Activated CD4-positive, alpha-beta memory T cell treated with anti-CD3 and anti-CD28 coated beads for 36 hours (primary cell): Measurements from ENCODE around the gene ARHGAP40. TPM values are rescaled to one million over a fixed set of nuclear protein-coding genes. Genes with fewer than 3 reads are reported as not detected.

Experiments used
- CTCF ChIA-PET: fragments of 350-600 bp; sonication (Branson Sonifier 250); formaldehyde crosslinking; loops from one replicate; lab custom pipeline; 2021; ENCODE audit warnings: antibody characterized with exemption, inconsistent platforms; lab: Charles Lee
- POLR2A ChIA-PET: fragments of 350-600 bp; sonication (Branson Sonifier 250); formaldehyde crosslinking; loops from one replicate; lab custom pipeline; 2021; ENCODE audit warnings: antibody characterized with exemption; lab: Charles Lee
- DNase-seq: peaks from one replicate; pipeline ENCODE4 v3.0.0-alpha.2; 2020
- H3K27ac Mint-ChIP-seq: one replicate; pipeline ENCODE4 v1.8.0; 2021; ENCODE audit warnings: mixed read lengths
- H3K27me3 Mint-ChIP-seq: one replicate; pipeline ENCODE4 v1.8.0; 2021; ENCODE audit warnings: mixed read lengths
- H3K36me3 Mint-ChIP-seq: one replicate; pipeline ENCODE4 v1.8.0; 2021; ENCODE audit warnings: mixed read lengths
- H3K4me1 Mint-ChIP-seq: one replicate; pipeline ENCODE4 v1.8.0; 2021; ENCODE audit warnings: low read depth, mixed read lengths
- H3K4me3 Mint-ChIP-seq: one replicate; pipeline ENCODE4 v1.8.0; 2021; ENCODE audit warnings: mild to moderate bottlenecking, mixed read lengths
- H3K9me3 Mint-ChIP-seq: one replicate; pipeline ENCODE4 v1.8.0; 2021; ENCODE audit warnings: mixed read lengths
- intact Hi-C: fragments of 100-400 bp; cut with micrococcal nuclease; formaldehyde crosslinking; loops from one replicate; pipeline ENCODE4 v1.15.1; 2023
- total RNA-seq, 2 experiments: library from RNA; stranded (reverse); gene quantifications; one replicate each; pipeline ENCODE4 v1.2.3, GENCODE V29; 2021

ARHGAP40 gene
- total RNA-seq, 2 experiments from 2014 or later: not detected

DNA sequence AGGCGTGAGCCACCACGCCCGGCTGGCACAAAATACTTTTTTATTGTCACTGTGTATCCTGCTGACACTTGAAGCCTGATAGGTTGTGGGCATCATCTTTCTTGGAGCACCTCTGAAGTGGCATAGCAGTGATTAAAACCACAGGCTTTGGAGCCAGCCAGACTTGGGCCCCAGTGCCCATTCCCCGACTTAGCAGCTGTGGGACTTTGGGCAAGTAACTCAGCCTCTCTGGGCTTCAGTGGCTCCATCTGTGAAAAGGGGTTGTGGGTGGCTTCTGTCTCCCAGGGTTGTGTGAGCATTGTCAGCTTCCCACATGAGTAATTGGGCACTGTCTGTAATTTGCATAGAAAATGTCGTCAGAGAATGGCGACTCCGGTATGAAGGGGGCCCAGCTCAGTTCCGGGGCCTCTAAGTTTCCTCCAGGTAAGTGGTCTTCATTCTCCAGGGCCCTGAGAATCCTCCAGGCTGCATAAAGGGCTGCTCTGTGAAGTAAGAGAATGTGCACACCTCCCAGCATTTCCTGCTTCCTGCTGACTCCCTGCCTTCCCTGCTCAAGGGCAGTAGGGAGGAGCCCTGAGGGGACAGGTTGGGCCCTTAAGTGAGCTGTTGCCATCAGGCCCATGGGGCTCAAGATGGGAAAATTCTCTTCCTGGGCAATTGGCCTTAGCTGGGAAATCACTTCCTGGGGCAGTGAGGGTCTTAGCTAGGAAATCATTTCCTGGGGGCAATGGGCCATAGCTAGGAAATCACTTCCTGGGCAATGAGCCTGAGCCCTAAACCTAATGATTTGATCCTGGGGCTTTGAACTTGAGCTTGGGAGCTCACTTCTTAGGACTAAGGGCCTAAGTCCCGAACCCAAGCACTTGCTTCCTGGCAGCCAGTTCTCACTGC is 27.2 kb downstream of the ARHGAP40 start:
- peaks cover 7% of the 10 kb centered on the region for H3K9me3 Mint-ChIP-seq
- no peaks in the 10 kb centered on the region for H3K36me3 Mint-ChIP-seq
- DNase-seq: no peak
- no peak overlapping the region for H3K27ac Mint-ChIP-seq
- H3K4me1 Mint-ChIP-seq: no peaks in the 10 kb centered on the region
- H3K27me3 Mint-ChIP-seq: peaks cover 4% of the 10 kb centered on the region
- ChIA-PET POLR2A (interaction anchor here (0.7 kb wide), 1 partner anchor 36 kb away, joined by 3 read pairs; no protein-coding TSS in a partner anchor), CTCF (interaction anchor here (0.9 to 1.5 kb wide), 2 partner anchors 30 to 39 kb away, joined by 3 to 4 read pairs; no protein-coding TSS in a partner anchor)
- no peak overlapping the region for H3K4me3 Mint-ChIP-seq
- intact Hi-C loops: no loop called here

DNA sequence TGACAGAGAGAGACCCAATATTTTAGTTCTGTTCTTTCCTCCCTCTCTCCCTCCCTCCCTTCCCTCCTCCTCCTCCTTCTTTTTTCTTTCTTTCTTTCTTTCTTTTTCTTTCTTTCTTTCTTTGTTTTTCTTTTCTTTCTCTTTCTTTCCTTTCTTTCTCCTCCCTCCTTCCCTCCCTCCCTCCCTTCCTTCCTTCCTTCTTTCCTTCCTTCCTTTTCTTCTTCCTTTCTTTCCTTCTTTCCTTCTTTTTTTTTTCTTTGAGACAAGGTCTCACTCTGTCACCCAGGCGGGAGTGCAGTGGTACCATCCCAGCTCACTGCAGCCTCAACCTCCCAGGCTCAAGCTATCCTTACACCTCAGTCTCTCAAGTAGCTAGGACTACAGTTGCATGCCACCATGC is 28.4 kb downstream of the ARHGAP40 start:
- no peaks in the 10 kb centered on the region for H3K36me3 Mint-ChIP-seq
- H3K4me1 Mint-ChIP-seq: no peaks in the 10 kb centered on the region
- DNase-seq: no peak
- intact Hi-C loops: no loop called here
- H3K9me3 Mint-ChIP-seq: no peaks in the 10 kb centered on the region
- H3K27me3 Mint-ChIP-seq: peaks cover 9% of the 10 kb centered on the region
- no peak overlapping the region for H3K4me3 Mint-ChIP-seq
- POLR2A ChIA-PET: no interaction called here
- H3K27ac Mint-ChIP-seq: no peak overlapping the region
- CTCF ChIA-PET: interaction anchor here (1.5 kb wide), 1 partner anchor 29 kb away, joined by 4 read pairs; no protein-coding TSS in a partner anchor

DNA sequence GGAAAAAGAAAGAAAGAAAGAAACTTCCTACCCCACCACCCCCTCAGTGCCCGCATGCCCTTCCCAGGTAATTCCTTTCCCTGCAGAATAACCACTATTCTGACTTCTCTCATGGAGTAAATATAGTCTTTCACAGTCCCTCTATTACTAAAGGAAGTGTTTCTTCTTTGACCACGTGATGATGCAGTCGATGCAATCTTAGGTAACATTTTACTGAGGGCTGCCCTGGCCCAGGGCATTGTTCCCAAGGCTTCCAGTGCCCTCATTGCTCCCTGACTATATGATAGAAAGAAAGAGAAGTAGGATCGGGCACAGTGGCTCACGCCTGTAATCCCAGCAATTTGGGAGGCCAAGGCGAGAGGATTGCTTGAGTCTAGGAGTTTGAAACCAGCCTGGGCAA is 29.1 kb downstream of the ARHGAP40 start:
- H3K9me3 Mint-ChIP-seq: no peaks in the 10 kb centered on the region
- POLR2A ChIA-PET: no interaction called here
- no peaks in the 10 kb centered on the region for H3K4me1 Mint-ChIP-seq
- intact Hi-C loops: no loop called here
- H3K27ac Mint-ChIP-seq: no peak overlapping the region
- CTCF ChIA-PET: interaction anchor here (0.8 kb wide), 1 partner anchor 15 kb away, joined by 3 read pairs; no protein-coding TSS in a partner anchor
- DNase-seq: no peak
- H3K27me3 Mint-ChIP-seq: peaks cover 9% of the 10 kb centered on the region
- H3K4me3 Mint-ChIP-seq: no peak overlapping the region
- H3K36me3 Mint-ChIP-seq: no peaks in the 10 kb centered on the region

DNA sequence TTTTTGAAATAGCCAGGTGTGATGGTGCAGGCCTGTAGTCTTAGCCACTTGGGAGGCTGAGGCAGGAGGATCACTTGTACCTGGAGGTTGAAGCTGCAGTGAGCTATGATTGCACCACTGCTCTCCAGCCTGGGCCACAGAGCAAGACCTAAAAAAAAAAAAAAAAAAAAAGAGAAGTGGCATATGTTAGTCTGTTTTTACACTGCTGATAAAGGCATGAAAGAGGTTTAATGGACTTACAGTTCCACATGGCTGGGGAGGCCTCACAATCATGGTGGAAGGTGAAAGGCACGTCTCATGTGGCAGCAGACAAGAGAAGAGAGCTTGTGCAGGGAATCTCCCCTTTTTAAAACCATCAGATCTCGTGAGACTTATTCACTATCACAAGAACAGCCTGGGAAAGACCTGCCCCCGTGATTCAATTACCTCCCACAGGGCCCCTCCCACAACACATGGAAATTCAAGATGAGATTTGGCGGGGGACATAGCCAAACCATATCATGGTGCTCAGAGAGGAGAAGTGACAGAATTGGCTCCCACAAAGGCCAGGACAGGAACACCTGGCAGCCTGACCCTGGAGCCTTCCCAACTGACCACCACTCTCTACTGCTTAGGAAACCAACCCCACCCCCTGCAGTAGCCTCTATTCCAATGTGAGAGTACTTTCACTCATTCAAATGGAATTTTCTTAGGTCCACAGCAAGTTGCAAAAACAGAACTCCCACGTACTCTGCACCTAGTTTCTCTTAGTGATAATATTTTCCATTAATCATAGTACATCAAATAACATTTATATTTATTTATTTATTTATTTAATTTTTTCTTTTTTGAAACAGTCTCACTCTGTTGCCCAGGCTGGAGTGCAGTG is 29.8 kb downstream of the ARHGAP40 start:
- intact Hi-C loops: no loop called here
- no peak overlapping the region for H3K4me3 Mint-ChIP-seq
- CTCF ChIA-PET: interaction anchor here (0.8 kb wide), 1 partner anchor 15 kb away, joined by 3 read pairs; no protein-coding TSS in a partner anchor

DNA sequence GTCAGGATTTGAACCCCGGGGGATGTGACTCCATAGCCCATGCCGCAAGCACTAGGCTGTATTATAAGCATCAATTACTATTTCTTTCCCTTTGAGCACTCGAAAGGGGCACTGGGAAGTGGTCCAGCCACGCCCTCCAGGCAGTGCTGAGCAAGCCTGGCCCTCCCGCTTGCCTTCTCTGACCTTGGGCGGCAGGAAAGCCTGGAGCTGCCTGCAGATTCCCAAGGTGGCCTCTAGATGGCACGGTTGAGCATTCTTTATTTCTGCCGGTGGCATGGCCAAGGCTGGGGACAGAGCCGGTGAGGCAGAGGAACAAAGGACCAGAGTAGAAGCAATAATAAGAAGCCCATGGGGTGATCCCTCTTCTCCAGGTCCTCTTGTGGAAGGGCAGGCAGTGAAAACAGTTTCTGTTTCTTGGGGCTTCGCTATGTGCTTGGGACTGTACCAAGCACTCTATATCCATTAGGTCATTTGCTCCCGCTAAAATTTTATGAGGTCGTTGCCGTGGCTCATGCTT is 32.0 kb downstream of the ARHGAP40 start:
- Mint-ChIP-seq H3K36me3 (no peaks in the 10 kb centered on the region), H3K4me3 (no peak overlapping the region), H3K27me3 (peaks cover 12% of the 10 kb centered on the region), H3K9me3 (no peaks in the 10 kb centered on the region), H3K4me1 (no peaks in the 10 kb centered on the region), H3K27ac (no peak overlapping the region)
- DNase-seq: peak; percentile 71
- CTCF ChIA-PET: interaction anchor here (0.6 to 2.2 kb wide), 16 partner anchors 9 to 448 kb away, joined by 3 to 9 read pairs (median 3); no protein-coding TSS in a partner anchor
- POLR2A ChIA-PET: no interaction called here
- intact Hi-C loops: no loop called here

More for the DNA sequence above, 29.8 kb downstream of the ARHGAP40 start:
- Mint-ChIP-seq H3K4me1 (no peaks in the 10 kb centered on the region), H3K9me3 (no peaks in the 10 kb centered on the region), H3K27ac (no peak overlapping the region), H3K36me3 (no peaks in the 10 kb centered on the region), H3K27me3 (peaks cover 12% of the 10 kb centered on the region)
- POLR2A ChIA-PET: no interaction called here
- no peak for DNase-seq

DNA sequence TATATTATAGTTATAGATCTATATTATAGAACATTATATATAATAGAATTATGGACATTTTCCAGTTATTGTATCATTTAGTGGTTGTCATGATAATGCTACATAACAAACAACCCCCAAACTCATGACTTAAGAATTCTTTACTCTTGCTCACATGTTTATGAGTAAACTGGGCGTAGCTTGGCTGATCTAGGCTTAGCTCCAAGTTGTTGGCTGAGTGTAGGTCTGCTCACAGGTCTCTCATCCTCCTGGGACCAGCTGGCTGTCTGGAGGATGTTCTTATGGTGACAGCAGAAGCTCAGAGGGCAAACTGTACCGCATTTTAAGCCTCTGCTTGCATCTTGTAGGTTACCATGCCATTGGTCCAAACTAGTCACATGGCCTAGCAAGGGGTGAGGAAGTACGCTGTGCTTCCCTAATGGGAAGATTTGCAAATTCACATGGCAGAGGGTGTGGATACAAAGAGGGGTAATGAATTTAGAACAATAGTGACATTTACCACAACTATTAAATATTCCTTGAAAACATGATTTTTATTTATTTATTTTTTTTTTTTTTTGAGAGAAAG is 34.2 kb downstream of the ARHGAP40 start:
- Mint-ChIP-seq H3K27ac (no peak overlapping the region), H3K4me3 (no peak overlapping the region), H3K27me3 (peaks cover 18% of the 10 kb centered on the region), H3K9me3 (no peaks in the 10 kb centered on the region), H3K4me1 (no peaks in the 10 kb centered on the region), H3K36me3 (no peaks in the 10 kb centered on the region)
- intact Hi-C loops: no loop called here
- no peak for DNase-seq
- POLR2A ChIA-PET: no interaction called here
- CTCF ChIA-PET: no interaction called here

DNA sequence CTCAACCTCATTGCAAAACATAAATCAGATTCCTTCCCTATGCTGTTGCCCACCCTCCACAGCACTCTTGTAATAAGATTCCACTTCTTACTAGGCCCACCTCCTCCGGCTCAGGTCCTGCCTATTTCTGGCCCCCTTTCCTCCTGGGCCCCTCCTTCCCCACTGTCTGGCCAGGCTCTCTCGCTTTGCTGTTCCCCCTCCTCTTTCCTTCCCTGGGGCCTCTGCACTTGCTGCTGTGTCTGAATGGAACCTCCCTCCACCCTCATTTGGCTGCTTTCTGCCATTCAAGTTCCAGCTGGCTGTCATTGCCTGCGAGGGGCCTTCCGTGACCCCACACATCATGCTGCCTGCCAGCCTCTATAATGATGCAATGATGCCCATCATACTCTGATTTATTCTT is 38.9 kb downstream of the ARHGAP40 start:
- intact Hi-C loops: loop anchor here (1.0 kb wide), 1 partner anchor 49 kb away; no protein-coding TSS in a partner anchor
- H3K36me3 Mint-ChIP-seq: no peaks in the 10 kb centered on the region
- CTCF ChIA-PET: interaction anchor here (0.5 to 1.1 kb wide), 2 partner anchors 111 to 436 kb away, joined by 3 read pairs; no protein-coding TSS in a partner anchor
- no peaks in the 10 kb centered on the region for H3K4me1 Mint-ChIP-seq
- no peak overlapping the region for H3K4me3 Mint-ChIP-seq
- POLR2A ChIA-PET: no interaction called here
- no peak overlapping the region for H3K27ac Mint-ChIP-seq
- DNase-seq: no peak
- H3K9me3 Mint-ChIP-seq: no peaks in the 10 kb centered on the region
- H3K27me3 Mint-ChIP-seq: peaks cover 23% of the 10 kb centered on the region

DNA sequence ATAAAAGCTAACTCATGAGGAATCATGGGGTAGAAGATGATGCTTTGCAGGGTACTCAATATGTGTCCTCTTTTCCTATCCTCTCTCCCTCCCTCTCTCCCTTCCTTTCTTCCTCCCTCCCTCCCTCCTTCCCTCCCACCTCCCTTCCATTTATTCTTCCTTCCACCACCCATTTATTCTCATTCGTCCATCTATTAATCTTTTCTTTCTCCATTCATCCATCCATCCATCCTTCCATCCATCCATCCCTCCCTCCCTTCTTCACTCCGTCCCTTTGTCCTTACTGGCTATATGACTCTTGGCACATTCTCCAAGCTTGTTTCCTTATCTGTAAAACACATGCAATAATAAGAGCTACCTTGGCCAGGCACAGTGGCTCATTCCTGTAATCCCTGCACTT is 40.9 kb downstream of the ARHGAP40 start:
- CTCF ChIA-PET: interaction anchor here (1.3 to 2.3 kb wide), 3 partner anchors 9 to 407 kb away, joined by 4 to 8 read pairs (median 6); no protein-coding TSS in a partner anchor
- no peak overlapping the region for H3K4me3 Mint-ChIP-seq
- intact Hi-C loops: no loop called here
- peaks cover 7% of the 10 kb centered on the region for H3K4me1 Mint-ChIP-seq
- H3K27me3 Mint-ChIP-seq: peaks cover 28% of the 10 kb centered on the region
- H3K9me3 Mint-ChIP-seq: no peaks in the 10 kb centered on the region
- no peaks in the 10 kb centered on the region for H3K36me3 Mint-ChIP-seq
- DNase-seq: no peak
- POLR2A ChIA-PET: no interaction called here
- H3K27ac Mint-ChIP-seq: no peak overlapping the region

DNA sequence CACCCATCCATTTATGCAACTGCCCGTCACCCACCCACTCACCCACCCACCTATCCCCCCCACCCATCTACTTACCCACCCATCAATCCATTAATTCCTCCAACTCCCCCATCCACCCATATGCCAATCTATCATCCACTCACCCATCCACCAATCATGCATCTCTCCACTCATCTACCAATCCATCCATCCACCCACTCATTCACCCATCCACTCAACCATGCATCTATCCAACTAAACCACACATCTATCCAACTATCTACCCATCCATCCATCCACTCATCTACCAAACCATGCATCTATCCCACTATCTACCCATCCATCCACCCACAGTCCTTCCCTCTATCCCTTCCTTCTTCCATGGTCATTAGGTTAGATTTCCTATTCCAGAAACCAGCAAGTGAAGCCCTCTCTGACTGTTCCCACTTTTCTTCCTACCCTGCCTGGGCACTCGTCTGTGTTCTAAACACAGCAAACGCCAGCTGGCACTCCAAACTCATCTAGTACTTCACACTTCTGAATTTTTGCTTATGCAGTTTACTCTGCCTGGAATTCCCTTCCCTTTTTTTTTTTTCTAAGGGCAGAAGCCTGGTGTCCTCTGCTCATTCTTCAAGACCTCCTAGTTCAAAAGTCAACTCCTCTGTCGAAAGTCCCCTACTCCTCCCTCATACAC is 43.1 kb downstream of the ARHGAP40 start:
- CTCF ChIA-PET: interaction anchor here (1.4 to 6.4 kb wide), 3 partner anchors 14 to 401 kb away, joined by 5 to 85 read pairs (median 6); partner anchors contain the start of gene ACTR5
- H3K36me3 Mint-ChIP-seq: no peaks in the 10 kb centered on the region
- POLR2A ChIA-PET: interaction anchor here (0.6 kb wide), 1 partner anchor 34 kb away, joined by 3 read pairs; no protein-coding TSS in a partner anchor
- H3K27me3 Mint-ChIP-seq: peaks cover 27% of the 10 kb centered on the region
- peaks cover 7% of the 10 kb centered on the region for H3K4me1 Mint-ChIP-seq
- intact Hi-C loops: loop anchor here (5.0 kb wide), 1 partner anchor 283 kb away; the partner anchor contains the start of gene FAM83D
- H3K9me3 Mint-ChIP-seq: no peaks in the 10 kb centered on the region
- DNase-seq: no peak
- no peak overlapping the region for H3K27ac Mint-ChIP-seq
- no peak overlapping the region for H3K4me3 Mint-ChIP-seq

DNA sequence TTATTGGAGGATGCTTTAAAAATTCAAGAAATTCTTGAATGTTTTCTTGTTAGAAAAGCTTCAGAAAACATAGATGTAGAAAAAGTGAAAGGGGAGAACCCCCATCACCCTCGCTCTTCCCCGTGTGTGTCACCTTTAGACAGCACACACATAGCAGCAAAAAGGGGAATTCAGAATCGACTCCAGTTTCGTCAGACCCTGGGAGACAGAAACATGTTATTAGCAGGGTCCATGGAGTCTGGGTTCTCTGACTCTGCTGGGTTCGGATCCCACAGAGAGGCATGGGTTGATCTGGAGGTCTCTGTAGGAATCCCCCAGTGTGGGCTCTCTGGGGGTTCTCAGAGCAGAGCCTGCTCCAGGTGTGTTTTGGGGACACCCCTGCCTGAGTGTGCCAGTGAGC is 43.7 kb downstream of the ARHGAP40 start:
- H3K36me3 Mint-ChIP-seq: no peaks in the 10 kb centered on the region
- H3K27me3 Mint-ChIP-seq: peaks cover 27% of the 10 kb centered on the region
- intact Hi-C loops: loop anchor here (5.0 kb wide), 1 partner anchor 282 kb away; the partner anchor contains the start of gene FAM83D
- POLR2A ChIA-PET: no interaction called here
- H3K4me1 Mint-ChIP-seq: peaks cover 7% of the 10 kb centered on the region
- no peaks in the 10 kb centered on the region for H3K9me3 Mint-ChIP-seq
- H3K4me3 Mint-ChIP-seq: no peak overlapping the region
- CTCF ChIA-PET: interaction anchor here (0.7 to 6.4 kb wide), 9 partner anchors 12 to 400 kb away, joined by 3 to 85 read pairs (median 3); partner anchors contain the start of genes ACTR5 and SLC32A1
- DNase-seq: no peak
- no peak overlapping the region for H3K27ac Mint-ChIP-seq
